NOMO-1 treated with dmso at 0.1 percent for 144 hours (cell line): ENCODE data around the gene RNF217.

ENCODE experiments used
- DNase-seq: peaks from one replicate; lab custom pipeline; 2025; ENCODE audit not compliant: unreplicated experiment; lab: John Stamatoyannopoulos, UW

RNF217 gene

DNA sequence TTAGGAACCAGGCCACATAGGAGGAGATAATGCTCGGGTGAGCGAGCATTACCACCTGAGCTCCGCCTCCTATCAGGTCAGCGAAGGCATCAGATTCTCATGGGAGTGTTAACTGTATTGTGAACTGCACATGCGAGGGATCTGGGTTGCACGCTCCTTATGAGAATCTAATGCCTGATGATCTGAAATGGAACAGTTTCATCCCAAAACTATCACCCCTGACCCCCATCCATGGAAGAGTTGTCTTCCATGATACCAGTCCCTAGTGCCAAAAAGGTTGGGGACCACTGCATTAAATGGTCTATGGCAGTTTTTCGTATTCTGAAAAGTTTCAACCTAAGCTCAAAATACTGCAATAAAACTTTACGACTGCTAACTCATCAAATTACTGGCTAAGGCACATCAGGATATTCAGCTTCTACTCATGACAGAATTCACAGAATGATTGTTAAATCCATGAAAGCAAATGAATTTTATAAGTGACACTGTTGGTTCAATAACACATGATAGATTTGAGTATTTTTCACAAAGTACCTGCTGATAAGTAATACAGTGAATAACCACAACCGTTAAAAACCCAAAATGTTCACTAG is 25.9 kb downstream of the RNF217 start:
- no peak for DNase-seq

DNA sequence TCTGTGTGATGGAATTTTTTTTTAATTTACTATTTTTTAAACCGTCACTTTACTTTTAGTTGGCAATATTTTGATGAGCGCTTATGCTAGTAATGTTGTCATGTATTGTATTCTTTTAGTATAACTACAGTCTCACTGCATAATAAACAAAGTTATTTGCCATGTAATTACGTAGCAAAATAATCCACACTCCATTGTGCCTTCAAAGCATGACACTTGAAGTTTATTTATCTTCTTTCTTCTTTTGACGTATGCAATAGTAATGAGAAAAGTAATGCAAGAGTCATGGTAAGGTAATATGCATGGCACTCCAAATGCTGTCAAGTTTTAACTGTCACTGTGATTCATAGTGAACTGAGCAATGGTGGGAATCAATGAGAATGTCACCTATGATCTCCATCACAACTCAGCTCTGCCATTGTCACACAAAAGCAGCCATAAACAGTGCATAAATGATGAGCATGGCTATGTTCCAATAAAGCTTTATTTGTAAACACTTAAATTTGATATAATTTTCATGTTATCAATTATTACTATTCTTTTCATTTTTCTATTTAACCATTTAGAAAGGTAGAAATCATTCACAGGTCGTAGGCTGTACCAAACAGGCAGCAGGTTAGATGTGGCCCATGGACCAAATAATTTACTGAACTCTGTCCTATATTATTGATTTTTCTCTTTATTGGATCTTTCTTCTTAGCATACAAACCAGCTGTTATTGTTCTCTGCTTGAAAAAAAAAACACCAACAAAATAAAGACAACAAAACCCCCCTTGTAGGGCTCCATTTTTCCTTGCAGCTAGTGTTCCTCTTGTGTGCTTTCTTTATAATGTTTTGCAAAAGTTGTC is 27.1 kb downstream of the RNF217 start:
- DNase-seq, result no peak

DNA sequence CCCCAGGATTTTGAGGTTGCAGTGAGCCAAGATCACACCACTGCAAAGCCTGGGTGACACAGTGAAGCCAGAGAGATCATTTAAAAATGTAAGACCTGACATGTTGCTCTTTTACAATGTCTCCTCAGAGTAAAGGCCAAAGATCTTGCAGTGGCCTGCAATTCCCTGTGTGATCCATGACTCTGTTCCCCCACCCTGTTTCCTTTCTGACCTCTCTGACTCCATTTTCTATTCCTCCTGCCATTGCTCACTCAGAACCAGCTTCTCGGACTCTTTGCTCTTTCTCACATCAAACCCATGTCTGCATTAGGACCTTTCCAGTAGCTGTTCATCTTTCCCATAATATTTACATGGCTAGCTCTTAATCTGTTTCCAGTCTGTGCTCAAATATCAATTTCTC is 28.8 kb downstream of the RNF217 start:
- DNase-seq, result no peak

DNA sequence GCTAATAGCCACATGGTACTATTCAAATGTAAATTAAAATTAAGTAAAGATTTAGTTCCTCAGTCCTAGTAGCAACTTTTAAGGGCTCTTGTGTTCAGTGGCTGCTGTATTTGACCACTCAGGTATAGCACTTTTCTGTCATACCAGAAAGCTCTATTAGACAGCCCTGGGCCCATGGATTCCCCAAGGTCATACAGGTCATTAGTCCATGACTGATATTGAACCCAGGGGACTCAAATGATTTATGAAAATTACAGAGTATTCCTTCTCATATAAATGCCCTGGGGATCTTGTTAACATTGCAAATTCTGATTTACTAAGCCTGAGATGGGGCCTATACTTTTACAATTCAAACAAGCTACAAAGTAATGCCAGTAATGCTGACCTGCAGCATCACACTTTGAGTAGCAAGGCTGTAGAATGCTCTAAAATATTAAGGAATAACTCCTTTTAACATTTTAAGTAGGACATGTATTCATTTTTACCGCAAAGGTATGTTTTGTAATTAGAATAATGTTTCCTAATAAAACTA is 29.6 kb downstream of the RNF217 start:
- DNase-seq, result no peak

DNA sequence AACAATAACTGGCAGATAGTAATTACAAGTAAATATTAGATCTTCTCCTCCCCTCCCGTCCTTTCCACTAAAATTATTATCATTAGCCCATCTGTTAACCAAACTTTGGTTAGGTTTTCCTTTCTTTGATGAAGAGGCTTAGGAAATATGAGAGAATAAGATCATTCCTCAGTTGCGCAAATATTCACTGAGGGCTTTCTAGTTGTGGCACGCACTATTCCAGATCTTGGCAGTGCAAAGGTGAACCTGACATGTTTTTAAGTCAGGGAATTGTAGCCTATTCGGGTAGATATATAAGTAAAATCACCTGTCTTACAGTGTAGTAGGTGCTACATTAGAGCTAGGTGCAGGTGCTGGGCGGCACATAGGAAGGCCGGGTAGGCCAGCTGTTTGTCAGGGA is 31.1 kb downstream of the RNF217 start:
- DNase-seq, result no peak

DNA sequence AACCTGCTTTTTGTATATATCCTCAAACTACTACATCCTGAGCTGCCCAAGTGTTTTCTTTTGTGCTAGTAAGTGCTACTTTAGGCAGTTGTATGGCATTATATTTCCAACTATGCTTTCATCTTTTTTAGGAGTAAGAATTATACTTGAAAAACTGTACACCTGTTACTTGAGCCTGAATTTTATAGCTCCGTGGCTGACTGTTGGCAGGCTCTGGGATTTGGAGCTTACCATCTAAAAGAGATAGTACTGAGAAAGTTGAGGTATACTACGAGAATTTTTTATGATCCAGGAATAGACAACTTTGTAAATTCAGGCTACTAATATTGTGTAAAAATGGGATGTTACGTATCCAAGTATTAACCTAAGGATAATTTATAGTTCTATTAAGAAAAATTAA is 32.4 kb downstream of the RNF217 start:
- DNase-seq, result no peak

DNA sequence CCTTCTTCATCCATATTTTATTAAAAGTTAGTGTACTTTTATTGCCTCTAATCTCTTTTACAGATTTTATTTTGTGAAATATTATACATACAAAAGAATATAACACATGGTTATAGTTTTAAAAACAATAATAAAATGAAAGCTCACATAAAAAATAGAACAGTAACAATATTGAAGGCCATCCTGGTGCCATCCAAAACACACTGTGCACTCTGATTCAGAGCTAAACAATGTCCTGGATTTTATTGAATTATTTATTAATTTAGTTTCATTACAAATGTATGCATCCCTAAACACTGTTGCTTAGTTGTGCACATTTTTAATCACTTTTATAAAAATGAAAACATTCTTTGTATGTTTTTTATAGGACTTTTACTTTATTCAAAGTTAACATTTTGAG is 32.9 kb downstream of the RNF217 start:
- no peak for DNase-seq

DNA sequence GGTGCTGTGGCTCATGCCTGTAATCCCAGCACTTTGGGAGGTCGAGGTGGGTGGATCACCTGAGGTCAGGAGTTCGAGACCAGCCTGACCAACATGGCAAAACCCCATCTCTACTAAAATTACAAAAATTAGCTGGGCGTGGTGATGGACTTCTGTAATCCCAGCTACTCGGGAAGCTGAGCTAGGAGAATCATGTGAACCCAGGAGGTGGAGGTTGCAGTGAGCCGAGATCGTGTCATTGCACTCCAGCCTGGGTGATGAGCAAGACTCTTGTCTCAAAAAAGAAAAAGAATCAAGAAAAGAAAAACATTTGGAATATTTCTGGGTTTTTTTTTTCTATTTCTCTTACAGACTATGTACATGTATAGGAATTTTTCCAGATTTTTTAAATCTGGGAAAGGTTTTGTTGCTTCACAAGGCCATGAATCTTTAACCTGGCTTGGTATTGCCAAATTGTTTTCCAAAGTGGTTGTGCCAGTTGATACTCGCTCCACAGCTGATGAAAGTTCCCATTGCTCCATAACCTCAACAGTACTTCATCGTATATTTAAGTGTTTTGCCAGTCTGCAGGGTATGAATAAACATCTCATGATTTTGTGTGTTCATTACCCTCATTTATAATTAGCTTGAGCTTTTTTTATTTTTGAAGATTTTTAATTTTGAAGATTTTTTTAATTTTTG is 33.5 kb downstream of the RNF217 start:
- DNase-seq, result no peak

DNA sequence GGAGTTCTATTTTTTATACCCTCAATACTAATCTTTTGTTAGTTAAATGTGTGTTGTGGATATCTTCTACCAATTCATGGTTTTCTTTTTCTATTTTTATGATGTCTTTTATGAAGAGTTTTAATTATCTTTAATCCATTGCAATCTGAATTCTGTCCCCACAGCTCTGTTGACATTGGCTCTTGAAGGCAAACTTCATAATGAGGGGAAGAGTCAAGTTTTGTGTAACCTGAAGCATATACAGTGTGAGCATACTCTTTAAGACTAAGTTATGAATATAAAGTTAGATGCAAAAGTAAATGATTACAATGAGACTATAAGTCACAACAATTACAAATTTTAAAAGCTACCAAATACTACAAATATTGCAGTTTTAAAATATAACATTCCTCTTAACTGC is 34.2 kb downstream of the RNF217 start:
- no peak for DNase-seq

DNA sequence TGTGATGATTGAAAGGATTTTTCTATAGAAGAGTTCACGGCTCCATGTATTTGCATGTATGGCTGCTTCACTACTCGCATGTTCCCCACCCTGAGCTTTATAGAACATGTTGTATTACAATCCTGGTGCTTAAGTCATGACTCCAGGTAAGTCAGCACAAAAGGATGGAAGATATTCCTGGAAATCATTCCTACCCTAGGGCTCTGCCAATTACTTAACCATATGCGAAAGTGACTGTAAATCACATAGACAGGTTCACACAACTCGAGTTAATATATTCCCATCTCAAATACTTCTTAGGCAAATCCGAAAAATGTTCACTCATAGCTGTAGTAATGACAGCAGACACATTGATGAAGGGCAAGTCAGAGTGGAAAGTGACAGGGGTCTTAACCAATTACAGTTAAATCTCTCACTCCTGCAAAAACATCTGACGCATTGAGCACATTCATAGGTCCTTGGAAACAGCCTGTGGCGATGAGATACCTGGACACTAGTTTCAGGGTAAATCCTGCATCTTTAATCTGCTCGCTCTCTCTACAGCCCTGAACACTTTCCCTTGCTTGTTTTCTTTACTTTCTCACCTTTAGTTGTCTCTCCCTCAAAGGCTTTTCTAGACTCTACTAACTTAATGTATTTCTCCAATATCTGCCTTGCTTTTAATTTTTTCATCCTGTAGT is 35.1 kb downstream of the RNF217 start:
- no peak for DNase-seq

DNA sequence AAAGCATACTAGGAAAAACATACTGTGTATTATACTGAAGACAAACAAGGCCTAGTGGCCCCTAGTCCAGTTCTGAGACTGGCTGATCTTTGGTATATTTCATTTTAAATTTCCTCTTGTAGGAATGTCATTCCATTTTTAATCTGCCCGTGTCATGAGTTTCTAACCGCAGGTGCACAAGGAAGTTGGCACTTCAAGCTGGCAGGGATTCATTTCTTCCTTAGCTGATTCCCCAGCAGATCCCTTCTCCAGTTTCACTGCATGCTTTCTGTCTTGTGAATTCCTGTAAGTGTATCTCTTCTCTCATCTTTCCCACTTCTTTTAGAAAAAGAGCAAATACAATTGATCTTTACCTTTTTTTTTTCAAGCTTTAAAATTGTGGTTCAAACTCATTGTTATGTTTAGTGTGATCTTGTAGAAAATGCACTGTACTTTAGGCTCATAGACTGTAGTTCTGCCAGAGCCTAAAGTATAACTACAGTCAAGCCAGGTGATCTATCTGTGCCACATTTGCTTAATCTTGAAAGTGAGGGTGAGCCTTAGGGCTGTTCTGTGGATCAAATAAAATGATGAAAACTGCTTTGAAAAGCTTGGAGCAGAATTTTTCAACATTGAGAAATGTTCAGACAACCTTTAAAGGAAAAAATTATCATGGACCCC is 37.0 kb downstream of the RNF217 start:
- no peak for DNase-seq

DNA sequence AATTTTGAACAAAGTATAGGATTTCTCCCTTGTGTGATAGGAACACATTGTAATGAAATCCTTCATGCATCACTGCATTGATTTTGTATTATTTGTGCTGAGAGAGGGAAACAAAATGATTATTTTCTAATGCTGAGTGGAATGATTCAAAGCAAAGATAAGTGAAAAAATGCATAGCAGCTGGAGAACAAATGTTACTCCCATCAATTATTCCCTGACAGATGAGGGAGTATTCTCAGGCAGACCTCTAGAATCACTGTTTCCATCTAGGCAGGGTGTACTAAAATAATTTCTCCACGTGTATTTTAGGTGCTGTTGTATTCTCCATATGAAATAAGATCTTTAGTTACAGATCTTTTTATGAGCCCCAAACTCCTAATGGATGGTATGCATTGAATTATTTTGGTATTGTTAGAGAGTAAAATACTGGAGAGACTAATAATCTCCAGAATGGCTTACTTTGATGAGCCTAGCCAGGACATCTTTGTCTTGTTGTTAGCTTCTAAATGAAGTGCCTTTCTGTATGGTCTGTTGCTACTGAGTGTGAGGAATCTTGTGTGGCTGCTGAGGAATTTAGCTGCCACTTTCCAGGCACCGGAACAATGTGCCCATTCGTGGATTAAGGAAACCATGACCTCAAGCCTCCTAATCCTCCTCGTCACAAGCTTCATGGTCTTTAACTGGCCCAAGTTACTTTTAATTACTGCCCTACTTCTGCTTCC is 39.6 kb downstream of the RNF217 start:
- no peak for DNase-seq

DNA sequence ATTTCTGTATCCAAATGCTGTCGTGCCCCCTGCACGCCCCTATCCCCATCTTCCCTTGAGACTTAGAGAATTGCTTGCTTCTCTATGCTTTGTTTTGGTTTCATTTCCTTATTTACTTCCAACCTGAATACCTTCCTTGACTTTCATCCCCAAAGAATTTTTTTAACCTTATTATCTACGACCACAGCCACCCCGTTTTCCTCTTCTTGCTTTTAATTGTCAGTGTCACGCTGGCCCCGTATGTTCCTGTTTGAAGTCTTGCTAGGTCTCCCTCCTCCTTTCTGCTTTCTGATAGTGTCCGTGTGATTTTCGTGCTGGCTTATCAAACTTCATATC is 40.1 kb downstream of the RNF217 start:
- no peak for DNase-seq

DNA sequence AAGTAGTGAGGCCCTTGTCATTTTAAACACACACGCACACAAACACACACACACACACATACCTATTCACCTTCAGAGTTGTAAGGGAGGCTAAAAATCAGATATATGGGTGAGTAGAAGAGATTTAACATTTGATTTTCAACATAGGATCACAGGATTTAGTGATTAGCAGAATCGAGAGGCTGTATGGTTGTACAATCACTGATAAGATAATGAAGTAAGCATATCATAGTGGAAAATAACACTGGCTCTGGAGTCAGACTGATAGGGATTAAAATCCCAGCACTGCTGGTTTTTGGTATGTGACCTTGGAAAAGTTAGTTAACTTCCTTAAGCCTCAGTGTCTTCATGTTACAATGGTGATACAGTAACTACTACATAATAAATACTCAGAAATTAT is 40.8 kb downstream of the RNF217 start:
- no peak for DNase-seq

DNA sequence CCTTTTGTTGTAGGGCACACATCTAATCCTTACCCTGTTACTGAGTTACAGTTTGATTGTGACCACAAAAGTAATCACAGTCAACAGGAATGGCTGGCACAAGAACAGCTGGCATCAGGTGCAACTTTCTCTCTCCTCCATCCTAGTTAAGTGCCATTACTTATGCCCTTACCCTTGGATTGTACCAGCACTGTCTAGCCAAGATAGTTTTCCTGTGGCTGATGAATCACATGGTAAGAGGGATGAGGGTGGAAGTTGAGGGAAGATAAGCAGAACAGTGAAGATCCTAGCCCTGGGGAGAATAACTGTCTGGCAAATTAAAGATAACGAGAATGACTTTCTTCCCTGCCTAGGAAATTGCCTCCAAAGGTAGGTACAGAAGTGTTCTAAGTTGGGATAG is 42.0 kb downstream of the RNF217 start:
- DNase-seq, result no peak

DNA sequence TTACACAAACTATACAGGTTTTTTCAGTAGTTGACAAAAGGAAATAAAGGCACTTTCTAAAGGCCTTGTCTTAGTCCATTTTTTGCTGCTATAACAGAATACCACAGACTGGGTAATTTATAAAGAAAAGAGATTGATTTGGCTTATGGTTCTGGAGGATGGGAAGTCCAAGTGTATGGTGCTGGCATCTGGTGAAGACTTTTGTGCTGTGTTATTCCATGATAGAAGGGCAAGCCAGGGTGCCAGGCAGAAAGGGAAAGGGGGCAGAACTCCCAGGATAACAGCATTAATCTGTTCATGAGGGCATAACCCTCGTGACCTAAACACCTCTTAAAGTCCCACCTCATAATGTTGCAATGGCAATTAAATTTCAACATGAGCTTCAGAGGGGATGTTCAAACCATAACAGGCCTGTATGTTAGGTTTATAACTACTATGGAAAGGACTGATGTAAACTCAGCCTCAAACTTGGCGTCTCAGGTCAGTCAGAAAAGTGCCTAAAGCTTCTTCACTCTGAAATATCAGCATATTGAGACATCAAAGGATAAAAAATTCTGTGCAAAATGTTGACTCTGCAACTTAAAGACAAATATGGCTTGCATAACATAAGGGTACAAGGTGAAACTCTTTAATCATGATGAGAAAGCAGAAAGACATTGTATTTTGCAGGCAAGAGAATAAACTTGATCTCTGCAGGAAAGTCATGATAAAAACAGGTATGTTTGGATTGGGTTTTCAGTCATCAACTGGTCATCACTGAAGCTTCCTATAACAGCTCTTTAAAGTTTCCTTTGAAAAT is 42.8 kb downstream of the RNF217 start:
- DNase-seq, result no peak

DNA sequence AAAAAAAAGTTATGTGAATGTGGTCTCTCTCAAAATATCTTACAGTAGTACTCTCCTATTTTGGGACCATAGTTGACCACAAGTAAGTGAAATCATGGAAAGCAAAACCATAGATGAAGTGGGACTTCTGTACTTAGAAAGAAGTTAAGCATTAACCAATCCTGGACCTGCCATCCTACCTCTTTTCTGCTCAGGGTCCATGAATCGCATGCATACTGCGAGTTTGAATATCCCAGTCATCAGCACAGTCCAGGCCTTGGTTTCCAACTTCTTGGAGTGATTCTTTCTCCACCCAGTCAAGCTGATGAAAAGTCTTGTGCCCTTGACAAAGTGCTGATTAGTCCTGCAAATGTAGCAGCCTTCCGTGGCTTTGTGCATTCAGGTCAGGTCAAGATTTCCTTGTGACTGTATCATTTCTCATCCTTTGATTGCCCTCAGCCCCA is 46.0 kb downstream of the RNF217 start:
- DNase-seq, result no peak

DNA sequence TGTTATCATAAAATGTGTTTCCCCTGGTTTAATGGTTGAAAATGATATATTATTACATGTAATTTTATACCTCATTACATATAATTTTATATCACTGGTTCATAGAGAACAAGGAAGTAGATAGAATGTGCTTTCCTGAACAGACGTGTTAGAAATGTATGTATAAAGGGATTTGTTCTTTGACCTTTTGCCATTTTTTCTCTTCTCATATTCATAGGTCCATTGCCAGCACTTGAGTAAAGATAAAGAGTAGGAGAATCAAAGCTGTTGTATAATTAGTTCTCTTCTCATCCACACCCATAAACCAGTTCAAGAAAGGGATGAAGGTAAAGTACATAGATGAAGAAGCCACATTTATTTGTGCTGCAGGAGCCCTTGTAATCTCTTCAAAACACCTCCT is 46.7 kb downstream of the RNF217 start:
- DNase-seq, result no peak

DNA sequence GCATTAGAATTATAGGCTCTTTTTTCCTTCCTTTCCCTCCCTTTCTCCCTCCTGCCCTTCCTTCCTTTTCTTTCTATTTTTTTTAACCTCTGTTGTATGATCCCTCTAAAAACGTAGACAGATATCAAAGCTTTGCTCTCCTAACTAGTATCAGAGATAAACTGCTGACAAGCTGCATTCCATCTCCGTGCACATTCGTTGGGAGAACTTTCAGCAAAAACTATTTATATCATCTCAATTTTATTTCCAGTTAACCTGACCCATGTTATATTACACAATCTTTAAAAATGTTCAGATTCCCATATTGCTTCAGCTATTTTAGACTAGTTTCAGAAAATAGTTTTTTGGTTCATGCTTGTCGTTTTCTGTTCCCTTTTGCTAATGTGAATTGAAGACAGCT is 47.3 kb downstream of the RNF217 start:
- no peak for DNase-seq
